Stimulated activated CD4-positive, alpha-beta T cell treated with anti-CD3 and anti-CD28 coated beads, Interleukin-2, amount 100 ng/mL, for 24 hours (primary cell): ENCODE measurements around the gene CTSA.
"Not testable (repeated sequence)": the region's sequence is repeated elsewhere in the genome, so short reads cannot be mapped to it uniquely, and the experiment has no call there.

Experiments
- DNase-seq, 2 donors: peaks; one replicate each; pipeline ENCODE4 v3.0.0-alpha.2; 2020

CTSA gene

DNA sequence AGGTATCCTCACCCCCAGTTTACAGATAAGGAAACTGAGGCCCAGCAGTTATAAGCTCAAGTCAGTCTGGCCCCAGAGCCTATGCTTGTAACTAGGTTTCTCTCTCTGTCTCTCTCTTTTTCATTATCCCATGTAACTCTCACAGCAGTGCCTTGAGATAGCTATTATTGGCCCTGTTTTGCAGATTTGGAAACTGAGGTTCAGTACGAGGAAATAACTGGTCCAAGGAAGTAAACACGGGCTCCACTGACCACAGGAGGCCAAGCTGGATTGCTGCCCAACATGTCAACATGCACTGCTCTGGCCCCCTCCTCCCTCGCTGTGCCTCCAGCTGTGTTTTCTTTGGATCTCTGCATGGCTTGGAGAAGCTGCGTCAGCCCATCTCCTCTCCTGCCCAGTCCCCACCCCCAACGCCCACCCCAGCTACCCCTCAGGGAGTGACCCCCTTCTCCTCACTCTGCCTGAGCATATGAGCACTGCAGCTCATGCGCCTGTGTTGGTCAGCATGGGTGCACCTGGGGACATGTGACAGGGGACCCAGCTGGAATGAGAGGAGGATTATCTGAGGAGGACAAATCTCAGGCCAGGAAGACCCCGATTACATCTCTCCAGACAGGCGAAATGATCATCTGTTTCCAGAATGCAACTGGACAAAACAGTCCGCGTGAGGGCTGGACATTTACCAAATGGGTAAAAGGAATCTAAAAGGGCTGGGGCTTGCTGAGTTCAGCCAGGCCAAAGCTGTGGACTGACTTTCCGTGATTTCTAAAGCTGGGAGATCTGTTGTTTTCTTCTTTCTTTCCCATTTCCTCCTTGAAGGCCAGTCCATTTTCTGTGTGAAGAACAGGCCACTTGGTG, 28.6 kb downstream of the CTSA start:
- no peak for DNase-seq

DNA sequence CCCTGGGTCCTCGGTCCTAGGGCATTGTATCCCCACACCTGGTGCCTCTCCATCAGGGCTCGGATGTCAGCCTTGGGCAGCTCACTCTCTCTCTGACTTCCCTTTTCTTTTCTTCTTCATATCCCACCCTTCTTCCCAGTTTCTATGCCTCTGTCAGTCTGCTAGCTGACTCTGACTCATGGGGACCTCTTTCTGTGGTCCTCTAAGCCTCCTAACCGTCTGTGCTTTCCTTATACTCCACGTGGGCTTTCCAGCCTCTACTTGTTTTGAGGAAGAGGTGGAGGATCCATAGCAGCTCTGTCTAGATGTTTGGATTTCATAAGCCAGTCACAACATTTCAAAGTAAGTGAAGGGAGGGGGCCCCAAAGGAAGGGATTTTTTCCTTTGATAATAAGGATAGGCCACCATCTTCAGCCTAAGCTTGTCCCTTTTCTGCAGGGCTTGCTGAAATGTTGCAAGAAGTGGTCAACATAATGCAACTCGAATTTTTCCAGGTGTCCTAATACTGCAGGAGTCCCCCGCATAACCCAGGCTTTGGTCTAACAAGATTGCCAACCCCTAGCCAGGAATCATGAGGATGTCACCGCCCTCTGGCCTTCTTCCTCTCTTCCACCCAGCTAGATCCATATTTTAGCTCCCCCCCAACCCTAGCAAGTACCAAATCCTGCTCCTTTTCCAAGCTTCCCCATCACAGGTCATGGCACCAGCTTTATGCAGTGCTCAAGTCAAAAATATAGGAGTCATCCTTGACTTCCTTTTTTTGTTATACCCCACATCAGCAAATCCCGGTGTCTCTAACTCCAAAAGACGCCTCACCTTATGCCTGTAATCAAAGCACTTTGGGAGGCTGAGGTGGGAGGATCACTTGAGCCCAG, 29.6 kb downstream of the CTSA start:
- DNase-seq, result no peak

DNA sequence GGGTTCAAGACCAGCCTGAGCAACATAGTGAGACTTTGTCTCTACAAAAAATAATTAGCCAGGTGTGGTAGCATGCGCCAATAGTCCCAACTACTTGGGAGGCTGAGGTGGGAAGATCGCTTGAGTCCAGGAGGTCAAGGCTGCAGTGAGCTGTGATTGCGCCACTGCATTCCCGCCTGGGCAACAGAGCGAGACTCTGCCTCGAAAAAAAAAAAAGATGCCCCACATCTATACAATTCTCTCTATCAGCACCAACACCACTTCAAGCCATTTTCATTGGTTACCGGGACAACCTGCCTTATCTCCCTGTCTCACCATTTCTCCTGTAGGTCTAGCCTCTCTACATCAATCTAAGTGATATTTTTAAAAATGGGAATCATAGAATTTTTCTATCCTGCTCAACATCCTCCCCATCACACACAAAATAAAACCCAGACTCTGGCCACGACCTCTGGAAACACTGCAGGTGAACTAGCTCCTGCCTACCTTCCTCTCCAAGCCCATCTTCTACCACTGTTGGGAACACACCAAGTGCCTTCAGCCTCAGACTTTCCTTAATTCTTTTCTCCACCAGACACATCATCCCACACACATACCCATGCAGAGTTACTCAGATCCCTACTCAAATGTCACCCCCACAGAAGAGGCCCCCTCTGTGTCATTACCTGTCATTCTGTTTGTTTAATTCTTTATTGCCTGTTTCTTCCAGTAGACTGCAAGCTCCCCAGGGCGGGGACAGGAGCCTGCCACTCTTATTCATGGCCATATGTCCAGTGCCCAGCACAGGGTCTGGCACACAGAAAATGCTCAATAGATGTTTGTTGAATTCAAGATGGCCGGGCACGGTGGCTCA, 30.4 kb downstream of the CTSA start:
- no peak for DNase-seq

DNA sequence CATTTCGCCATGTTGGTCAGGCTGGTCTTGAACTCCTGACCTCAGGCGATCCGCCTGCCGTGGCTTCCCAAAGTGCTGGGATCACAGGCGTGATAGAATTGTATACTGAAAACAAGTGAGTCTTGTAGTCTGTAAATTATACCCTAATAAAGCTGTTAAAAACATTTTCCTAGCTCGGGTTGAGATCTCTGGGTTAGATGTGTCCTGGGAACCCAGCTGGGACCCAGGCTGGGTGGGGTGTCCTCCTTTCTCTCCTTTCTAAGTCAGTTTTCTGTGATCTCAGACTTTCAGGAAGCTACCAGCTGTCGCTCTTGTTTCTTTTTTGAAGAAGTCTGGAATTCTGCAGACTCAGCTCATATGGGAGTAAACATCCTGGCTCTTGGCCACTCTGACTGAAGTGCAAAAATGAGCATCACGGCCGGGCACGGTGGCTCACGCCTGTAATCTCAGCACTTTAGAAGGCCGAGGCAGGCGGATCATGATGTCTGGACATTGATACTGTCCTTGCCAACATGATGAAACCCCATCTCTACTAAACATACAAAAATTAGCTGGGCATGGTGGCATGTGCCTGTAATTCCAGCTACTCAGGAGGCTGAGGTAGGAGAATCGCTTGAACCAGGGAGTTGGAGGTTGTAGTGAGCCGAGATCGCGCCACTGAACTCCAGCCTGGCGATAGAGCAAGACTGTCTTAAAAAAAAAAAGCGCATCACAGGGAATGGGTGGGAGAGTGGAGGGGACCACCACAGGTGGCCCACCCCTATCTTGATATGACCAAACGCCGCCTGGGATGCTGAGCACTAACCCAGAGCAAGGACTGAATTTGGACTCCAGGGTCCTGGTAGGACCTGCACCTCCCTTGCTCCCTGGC, 33.5 kb downstream of the CTSA start:
- DNase-seq, result no peak

DNA sequence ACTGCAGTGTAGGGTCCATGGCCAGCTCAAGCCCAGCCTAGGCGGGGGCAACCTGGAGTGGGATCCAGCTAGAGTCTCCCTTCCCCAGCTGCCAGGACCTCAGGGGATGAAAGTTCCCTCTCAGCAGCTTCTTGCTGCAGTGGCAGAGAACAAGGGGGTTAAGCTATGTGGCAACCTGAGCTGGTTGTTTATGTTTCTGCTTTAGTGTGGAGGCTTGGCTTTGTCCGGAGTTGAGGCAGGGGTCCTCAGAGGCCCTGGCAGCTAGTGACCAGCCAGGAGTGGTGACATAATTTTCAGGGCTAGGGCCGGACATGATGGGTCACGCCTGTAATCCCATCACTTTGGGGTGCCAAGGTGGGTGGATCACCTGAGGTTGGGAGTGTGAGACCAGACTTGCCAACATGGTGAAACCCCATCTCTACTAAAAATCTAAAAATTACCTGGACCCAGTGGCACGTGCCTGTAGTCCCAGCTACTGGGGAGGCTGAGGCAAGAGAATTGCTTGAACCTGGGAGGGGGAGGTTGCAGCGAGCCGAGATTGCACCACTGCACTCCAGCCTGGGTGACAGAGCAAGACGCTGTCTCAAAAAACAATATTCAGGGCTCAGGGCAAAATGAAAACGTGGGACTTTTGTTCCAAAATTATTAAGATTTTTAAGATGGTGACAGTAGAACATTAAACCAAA, 34.8 kb downstream of the CTSA start:
- DNase-seq, result no peak

DNA sequence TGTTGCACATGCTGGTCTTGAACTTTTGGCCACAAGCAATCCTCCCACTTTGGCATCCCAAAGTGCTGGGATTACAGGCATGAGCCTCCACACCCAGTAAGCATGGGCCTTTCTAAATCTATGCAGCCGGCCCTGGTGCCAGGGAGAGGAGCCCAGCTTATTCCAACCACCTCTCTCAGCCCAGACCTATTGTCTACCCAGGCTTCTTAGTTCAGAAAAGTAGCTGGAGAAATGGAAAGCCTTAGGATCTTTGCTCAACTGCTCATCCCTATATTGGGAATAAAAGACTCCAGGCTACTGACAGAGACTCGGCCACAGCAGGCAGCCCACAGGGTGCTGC, 35.6 kb downstream of the CTSA start:
- DNase-seq, result no peak

DNA sequence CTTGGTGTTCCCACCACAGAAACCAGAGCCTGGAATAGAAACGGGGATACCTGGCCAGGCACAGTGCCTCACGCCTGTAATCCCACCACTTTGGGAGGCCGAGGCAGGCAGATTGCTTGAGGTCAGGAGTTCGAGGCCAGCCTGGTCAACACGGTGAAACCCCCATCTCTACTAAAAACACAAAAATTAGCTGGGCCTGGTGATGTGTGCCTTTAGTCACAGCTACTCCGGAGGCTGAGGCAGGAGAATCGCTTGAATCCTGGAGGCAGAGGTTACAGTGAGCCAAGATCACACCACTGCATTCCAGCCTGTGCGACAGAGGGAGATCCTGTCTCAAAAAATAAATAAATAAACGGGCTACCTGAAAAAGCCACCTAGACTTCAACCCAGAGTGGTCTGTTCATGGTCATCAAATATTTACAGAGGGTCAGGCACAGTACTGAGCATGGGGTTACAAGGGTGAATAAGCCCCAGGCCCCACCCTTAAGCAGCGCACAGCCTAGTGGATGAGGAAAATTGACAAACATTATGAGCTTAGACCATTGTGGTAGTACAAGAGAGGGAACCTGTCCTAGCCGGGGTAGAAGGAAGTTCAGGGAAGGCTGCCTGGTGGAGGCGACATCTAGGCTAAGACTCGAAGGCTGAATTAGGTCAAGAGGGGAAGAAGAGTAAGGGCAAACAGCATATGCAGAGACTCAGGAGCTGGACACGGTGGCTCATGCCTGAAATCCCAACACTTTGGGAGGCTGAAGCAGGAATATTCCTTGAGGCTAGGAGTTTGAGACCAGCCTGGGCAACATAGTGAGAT, 36.1 kb downstream of the CTSA start:
- no peak for DNase-seq

DNA sequence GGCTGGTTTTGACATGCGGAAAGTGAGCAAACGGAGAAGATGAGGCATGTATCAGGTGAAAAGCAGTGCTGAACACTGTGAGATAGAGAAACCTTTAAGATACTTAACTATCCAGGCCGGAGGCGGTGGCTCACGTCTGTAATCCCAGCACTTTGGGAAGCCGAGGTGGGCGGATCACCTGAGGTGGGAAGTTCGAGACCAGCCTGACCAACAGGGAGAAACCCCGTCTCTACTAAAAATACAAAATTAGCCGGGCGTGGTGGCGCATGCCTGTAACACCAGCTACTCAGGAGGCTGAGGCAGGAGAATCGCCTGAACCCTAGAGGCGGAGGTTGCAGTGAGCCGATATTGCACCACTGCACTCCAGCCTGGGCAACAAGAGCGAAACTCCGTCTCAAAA, 40.5 kb downstream of the CTSA start:
- not testable (repeated sequence) for DNase-seq

DNA sequence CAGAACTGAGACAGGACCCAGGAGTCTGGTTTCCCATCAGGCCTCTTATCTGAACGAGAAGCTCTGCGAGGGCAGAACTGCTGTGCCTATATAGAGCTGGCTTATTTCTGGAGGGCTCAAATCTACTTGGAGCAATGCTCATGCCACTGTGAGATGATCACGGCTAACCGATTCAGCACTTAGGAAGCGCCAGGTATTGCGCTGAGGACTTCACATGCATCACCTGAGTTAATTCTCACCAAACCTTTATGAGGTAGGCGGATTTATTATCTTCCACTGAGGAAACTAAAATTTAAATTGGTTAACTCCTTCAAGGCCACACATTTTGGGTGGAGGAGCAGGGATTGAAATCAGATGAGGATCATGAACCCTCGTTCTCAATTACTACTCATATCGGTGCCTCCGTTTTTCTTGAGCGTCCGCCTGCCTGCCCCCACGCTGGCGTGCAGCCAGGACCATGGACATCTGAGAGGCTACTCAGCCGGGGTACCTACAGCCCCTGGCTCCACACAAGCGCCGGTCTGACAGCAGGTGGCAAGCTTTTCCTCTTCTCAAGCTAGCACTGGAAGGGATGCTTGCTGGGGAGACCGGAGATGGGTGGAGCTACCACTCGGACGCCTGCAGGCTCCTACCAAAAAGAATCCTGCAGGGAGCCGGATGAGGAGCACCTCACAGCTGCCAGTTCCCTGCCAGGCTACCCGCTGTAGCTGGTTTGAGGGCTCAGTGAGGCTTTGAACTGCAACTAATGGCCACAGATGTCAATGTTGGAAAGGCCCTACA, 42.3 kb downstream of the CTSA start:
- peak; percentile 67 to 70 for DNase-seq

DNA sequence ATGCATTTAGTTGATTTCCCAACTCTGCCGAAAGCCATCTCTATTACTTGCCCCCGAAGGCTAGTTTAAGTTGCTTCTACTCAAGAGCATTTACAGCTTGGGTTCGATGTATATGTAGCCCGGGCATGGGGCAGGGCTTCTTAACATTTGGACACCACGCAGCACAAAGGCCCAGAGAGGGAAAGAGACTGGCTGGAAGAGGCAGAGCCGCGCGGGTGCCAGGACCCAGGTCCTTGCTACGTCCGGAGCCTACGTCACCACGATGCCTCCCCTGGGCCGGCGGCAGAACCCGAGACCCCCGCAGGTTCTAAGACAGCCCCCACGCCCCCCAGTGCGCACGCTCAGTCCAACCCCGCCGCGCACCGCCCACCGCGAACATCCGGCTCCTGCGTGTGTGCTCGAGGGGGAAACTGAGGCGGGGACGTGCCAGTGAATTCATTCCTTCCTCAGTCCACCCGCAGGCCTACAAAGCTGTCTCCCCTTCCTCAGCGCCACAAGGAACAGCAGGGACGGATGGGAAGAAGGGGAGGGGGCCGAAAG, 43.0 kb downstream of the CTSA start:
- DNase-seq, result no peak

DNA sequence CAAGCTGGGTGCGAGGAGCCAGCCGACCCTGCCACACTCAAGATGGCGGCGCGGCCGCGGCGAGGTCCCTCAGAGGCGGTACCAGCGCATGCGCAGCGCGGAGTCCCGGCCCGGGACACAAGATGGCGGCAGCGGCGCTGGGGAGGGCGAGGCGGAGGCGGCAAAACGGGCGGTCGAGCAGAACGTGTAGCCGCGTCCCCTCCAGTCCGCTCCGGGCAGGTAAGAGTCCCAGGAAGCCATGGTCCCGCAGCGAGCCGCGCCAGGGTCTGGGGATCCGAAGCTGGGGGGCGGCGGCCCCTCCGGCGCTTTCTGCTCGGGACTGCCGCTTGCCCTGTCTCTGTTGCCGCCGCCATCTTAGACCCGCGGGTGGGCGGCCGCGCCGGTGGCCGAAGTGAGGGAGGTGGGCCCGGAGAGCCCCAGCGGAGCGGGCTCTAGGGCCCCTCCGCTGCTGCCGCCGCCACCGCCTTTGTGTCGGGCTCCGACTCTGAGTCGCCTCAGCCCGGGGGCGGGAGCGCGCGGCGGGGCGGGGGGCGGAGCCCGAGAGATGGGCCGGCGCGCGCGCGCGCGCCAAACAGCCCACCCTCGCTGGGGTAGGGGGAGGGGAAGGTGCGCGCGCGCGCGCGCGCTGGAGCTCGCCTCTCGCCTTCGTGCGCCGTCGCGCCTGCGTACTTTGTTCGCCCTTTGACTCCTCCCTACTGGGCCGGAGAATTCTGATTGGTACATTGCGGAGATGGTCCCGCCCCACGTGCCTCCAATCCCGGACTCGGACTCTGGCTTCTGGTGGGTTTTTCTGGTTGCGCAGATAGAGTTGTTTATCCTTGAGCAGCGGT, 43.7 kb downstream of the CTSA start, which contains the start of gene PCIF1:
TSS of gene PCIF1 (plus strand) at position 98 of the 830 bp plus-strand sequence. CDS start 4,317 bp downstream, outside the sequence.
- peak; percentile 98 for DNase-seq

DNA sequence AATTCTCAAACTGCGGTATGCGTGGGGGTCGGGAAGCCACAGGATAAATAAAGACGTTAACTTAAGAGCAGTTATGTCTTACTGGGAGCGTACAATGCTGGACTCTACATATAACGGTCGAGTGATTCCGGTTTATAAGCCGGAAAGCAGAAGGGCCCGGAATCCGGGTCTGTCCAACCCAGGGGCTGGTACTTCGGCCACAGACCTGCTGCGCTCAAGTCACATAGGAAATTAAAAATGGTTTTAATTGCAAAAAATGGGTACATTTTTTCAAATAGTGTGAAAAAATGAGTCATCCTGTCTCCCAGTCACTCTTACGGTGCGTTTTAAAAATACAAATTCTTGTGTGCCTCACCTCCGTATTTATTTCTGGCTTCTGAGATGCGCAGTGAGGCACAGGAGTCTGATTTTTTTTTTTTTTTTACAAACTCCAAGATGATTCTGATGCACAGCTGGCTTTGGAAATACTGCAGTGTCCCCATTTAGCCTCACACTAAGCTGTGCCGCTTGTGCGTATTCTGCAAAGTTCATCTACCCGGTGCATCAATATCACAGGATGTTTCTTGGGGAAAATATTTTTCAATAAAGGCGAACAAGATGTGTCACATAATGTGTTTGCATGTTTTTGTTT, 44.4 kb downstream of the CTSA start:
- DNase-seq, result no peak

DNA sequence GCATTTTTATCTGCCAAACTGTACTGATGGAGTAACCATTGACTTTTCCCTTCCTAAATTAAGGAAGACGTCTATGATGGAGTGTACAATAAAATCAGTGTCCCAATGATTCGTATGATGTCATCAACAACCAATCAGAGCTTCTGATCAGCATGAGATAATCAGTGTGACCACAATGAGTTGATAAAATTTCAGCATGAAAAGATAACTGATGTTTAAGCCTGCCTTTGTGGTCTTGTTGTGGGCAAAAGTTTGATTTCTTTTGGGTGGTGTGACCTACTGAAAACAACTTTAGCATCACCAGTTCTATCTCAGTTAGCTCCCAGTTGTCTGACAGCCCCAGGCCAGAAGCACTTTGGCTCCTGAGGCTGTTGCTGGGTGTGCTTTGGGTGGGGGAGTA, 46.6 kb downstream of the CTSA start:
- no peak for DNase-seq

DNA sequence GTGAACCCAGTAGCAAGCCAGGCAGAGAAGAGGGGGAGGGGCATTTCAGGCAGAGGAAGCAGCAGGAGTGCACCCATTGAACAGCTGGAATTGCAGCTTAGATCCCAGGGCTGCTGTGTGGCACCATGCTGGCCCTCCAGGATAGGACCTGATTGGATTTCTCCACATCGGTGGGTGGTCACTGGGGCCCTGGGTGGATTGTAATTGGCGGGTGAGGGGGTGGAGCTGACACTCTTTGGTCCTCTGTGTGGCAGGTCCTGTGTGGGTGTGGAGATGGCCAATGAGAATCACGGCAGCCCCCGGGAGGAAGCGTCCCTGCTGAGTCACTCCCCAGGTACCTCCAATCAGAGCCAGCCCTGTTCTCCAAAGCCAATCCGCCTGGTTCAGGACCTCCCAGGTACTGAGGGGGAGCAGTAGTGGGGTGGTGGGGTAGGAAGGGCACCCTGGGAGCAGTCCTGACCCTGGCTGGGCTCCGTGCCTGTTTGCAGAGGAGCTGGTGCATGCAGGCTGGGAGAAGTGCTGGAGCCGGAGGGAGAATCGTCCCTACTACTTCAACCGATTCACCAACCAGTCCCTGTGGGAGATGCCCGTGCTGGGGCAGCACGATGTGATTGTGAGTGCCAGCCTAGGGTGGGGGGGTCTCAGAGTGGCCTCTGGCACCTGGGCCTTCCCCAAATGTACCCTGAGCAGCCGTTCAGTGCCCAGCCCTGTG, 47.7 kb downstream of the CTSA start:
- DNase-seq, result no peak

DNA sequence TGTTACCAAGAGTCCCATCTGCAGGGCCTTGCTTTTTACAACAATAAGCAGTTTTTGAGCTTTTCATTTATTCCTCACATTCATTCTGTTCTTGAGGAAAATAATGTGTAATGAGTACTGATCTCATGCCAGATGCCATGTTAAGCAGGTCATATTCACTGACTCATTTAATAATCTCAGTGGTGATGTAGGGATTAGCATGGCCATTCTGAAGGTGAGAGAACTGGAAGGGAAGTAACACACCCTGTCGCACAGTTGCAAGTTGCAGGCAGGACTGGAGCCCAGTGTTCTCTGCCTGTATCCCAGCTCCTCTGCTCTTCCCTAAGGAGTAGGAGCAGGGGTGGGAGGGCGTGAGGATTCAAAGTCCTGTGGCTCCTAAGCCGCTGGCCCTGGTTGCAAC, 48.9 kb downstream of the CTSA start:
- no peak for DNase-seq

DNA sequence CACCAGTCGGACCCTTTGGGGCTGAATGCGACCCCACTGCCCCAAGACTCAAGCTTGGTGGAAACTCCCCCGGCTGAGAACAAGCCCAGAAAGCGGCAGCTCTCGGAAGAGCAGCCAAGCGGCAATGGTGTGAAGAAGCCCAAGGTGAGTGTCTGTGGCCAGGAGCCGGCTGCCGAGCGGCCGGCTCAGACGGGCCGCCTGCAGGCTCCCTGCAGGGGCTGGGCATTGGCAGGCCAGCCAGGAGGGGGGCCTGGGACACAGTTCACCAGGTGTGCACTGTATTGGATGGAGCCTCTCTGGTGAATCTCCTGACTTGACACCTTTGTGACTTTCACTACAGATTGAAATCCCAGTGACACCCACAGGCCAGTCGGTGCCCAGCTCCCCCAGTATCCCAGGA, 49.3 kb downstream of the CTSA start:
- DNase-seq, result no peak

DNA sequence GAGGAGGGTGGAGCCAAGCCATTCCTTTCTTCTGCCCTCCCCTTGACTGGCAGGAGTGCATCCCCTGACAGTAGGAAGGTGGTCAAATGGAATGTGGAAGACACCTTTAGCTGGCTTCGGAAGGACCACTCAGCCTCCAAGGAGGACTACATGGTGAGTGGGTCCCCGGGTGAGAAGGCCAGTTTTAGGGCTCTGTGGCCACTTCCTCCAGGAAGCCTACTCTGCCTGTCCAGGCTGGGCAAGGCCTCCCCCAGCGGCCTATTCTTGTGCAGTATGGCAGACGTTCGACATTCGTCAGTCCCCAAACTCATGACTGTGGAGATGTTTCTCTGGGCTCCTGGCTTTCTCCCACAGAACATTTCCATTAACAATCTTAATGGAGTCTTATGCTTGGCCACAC, 52.5 kb downstream of the CTSA start:
- no peak for DNase-seq
